Nucleus accumbens (tissue), 56 donors: ENCODE results near the gene RAC3.

Experiments used
- DNase-seq, 56 donors: peaks; one replicate each; lab custom pipeline; 2025; lab: John Stamatoyannopoulos, UW

RAC3 gene

DNA sequence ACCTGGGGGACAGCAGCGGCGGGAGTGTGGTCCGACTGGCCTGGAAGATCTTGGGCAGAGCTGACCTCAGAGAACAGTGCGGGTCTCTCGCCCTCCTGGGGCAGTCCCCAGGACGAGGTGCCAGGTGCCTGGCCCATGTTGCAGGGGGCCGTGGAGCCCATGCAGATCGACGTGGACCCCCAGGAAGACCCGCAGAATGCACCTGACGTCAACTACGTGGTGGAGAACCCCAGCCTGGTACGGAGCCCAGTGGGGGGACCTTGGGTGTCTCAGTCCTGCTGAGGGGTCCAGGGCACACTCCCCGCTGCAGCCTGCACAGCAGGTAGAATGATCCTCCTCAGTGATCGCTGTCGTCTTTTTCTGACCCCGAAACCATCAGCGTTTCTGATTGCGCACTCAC, 21.7 kb downstream of the RAC3 start:
- no peak for DNase-seq

DNA sequence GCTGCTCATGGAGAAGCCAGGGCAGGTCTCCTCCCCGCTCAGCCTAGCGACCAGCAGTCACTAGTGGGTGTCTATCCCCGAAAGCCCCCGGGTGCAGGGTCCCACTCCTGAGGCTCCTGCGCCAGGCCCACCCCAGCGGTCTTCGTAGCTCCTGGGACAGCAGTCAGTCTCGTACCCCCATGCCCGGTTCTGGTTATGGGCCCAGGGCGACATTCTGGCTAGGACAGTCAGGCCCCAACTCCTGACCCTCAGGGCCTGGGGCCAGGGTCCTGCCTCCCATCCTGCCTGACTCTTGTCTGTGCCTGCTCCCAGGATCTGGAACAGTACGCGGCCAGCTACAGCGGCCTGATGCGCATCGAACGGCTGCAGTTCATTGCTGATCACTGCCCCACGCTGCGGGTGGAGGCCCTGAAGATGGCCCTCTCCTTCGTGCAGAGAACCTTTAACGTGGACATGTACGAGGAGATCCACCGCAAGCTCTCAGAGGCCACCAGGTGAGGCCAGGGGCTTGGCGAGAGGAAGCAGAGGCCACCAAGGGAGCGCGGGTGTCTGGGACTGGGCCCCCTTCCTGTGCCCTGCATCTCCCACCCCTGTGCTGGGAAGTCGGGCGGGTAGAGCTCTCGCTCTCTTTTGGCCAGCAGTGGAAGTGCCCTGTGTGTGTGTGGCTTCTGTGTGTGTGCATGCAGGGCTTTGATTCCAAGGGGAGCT, 22.2 kb downstream of the RAC3 start:
- DNase-seq, result no peak

GRCh38 chr17:82054351-82055022, 23.0 kb downstream of the RAC3 start:
- no peak for DNase-seq

DNA sequence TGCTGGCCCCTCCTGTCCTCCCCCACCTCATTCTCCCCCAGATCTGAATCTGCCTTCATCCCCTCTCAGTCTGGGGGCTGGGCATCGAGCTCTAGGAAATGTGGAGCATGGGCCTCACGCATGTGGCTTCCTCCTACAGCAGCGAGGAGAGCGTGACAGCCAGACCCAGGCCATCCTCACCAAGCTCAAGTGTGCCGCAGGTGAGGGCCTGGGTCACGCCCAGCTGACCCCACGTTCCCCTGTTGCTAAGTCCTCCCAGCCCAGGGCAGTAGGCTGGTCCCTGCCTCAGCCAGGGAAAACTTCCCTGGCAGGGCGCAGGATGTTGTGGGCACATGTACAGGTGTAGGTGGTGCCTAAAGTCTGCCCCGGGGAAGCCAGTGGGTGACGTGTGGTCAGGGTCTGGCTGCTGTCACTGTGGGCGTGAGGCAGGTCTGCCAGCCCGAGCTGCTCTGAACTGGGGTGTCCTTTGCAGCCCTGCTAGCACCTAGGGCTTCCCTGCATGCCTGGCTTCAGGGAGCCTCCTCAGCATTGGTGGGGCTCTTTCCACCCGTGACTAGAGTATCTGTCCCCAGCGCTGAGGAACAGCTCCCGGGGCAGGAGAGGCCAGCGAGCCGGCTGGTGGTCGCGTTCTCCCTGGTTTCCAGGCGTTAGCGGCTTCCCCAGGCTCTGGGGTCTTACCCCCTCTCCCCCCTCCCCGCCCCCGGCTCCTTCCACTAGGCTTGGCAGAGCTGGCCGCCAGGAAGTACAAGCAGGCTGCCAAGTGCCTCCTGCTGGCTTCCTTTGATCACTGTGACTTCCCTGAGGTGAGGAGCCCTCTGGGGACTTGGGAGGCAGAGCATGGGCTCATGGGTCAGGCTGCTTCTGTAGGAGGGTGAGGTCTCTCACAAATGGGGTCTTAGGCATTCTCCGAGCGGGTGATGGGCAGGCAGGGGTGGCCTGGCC, 23.8 kb downstream of the RAC3 start:
- no peak for DNase-seq

DNA sequence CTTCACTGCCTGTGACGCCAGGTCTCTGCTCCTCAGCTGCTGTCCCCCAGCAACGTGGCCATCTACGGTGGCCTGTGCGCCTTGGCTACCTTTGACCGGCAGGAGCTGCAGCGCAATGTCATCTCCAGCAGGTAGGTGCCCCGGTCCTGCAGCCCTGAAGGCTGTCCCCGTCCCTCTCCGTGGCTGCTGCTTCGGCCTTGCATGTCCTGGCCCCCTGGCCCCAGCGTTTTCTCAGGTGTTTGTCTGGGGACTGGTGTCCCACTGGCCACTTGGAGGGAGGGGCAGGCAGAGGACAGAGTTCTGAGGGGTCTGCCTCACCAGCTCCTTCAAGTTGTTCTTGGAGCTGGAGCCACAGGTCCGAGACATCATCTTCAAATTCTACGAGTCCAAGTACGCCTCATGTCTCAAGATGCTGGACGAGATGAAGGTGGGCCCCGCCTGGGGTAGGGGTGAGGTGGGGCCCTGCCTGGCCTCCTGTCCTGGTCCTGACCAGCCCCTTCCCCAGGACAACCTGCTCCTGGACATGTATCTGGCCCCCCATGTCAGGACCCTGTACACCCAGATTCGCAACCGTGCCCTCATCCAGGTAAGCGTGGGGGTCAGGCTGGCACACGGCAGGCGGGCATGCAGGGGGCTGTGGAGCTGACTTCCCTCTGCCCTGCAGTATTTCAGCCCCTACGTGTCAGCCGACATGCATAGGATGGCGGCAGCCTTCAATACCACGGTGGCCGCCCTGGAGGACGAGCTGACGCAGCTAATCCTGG, 24.7 kb downstream of the RAC3 start:
- no peak for DNase-seq

DNA sequence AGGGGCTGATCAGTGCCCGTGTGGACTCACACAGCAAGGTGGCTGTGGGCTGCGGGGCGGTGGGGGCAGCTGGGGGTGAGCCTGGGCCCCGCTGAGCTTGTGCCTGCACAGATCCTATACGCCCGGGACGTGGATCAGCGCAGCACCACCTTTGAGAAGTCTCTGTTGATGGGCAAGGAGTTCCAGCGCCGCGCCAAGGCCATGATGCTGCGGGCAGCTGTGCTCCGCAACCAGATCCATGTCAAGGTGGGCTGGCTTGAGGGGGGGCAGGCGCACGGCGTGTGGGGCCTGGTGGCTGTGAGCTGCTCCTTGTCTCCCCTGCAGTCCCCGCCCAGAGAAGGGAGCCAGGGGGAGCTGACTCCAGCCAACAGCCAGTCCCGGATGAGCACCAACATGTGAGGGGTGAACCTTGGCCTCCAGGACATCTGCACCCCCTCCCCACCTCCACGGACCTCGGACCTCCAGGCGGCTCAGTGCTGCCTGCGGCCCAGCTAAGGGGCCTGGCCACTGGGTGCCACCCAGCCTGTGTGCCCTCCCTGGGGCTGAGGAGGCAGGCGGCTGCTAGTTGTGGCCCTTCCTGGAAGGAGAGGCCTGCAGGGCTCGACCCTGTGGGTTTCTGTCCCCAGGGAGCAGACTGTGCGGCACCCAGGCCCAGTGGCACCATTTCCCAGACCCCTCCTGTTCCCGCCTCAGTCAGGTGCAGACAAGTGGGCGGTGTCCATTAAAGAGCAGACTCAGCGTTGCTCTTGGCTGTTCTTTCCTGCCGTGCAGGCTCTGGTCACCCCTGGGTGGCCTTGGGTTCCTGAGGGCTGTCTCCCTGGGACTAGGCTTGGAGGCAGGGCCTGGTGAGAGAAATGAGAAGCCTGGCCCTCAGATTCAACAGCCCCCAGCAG, 25.5 kb downstream of the RAC3 start:
- DNase-seq, result no peak

GRCh38 chr17:82058230-82058854, 26.9 kb downstream of the RAC3 start:
- no peak for DNase-seq

DNA sequence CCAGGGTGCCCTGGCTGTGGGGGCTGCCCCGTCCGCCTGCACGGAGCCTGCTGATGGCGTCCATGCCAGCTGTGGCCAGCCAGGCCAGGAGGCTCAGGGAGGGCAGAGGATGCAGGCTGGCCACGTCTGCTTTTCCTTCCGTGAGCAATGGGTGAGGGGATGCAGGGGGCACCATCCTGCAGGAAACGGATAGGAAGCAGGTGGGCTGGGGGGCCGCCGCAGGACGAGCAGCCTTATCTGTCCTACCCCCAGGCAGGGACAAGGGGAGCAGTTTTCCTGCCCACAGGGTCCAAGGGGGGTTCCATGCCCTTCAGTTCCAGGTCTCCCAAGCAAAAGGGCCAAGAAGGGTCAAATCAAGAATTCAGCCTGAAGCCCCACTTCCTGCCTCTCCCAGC, 27.4 kb downstream of the RAC3 start:
- no peak for DNase-seq

GRCh38 chr17:82059272-82060000, 28.0 kb downstream of the RAC3 start:
- DNase-seq, result no peak

GRCh38 chr17:82060001-82060380, 28.5 kb downstream of the RAC3 start:
- DNase-seq, result no peak

DNA sequence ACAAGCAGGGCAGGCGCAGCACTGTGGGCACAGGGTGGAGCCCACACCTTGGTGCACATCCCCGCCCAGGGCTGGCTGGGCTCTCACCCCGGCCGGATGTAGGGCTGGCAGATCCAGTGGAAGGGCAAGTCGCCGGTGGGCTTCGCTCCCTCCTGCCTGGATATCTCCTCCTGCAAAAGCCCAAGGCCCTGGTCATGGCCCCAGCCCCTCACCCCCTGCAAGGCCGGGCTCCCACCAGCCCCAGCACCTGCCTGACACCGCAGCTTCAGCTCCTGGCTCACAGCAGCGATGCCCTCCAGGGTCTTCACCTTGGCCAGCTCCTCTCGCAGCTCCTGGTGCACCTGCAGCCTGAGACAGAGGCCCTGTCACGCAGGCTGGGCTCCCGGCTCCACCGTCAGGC, 29.1 kb downstream of the RAC3 start:
- DNase-seq, result no peak

GRCh38 chr17:82061047-82061925, 29.8 kb downstream of the RAC3 start:
- DNase-seq, result no peak

GRCh38 chr17:82062076-82062983, 30.9 kb downstream of the RAC3 start:
- no peak for DNase-seq

DNA sequence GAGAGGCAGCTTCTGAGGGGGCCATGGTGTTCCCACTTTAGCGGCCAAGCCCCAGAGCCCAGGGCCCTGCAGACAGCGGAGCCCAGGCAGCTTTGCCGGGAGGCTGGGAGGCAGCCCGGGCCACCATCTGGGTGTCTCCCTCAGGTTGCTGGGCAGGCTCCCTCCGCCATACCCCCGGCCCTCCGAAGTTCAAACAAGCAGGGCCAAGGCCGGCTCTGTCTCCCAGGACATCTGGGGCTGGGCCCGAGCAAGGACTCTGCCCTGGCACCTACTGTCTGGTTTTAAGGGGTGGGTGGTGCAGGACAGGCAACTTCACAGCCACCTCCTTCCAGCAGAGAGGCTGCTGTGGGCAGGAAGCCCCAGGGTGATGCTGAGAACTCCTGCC, 31.5 kb downstream of the RAC3 start:
- DNase-seq, result no peak

DNA sequence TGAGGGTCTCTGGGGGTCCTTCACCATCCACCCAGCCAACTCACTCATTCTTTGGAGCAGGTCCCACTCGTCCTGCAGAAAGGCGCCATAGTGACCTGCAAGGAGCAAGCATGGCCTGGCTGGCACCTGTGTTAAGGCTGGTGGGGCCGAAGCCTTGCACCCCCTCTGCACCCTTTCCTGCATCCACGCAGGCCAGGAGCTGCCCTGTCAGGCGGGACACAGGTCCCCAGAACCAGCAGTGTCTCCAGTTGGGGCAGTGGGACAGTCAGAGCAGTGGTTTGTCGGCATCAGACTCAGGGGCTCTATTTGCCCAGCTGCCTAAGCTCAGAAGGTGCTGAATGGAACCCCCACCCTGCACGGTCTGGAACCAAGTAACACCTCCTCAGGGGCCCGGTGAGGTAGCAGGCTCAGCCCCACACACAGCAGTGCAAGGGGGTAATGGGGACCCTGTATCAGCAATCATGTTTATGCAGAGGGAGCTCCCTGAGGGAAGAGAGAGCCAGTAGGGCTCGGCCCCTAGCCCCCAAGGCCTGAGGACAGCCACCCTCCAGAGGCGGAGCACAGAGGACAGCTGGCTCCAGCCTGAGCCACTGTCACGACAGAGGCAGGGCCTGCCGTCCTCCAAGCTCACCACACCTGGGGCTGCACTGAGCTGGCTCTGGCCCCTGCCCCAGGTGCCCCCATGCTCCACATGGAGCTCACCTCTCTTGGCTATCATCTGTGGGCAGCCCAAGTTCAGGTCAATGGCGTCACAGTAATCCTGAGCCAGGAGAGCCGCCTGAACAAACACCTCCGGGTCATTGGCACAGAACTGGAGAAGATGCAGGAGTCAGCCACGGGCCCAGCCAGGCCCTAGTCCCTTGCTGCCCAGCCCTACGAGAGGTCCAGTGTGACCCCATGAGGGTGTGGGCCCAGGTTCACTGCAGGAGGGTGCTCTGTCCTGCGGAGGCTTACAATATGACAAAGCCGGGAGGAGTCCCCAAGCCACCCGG, 32.2 kb downstream of the RAC3 start:
- no peak for DNase-seq
